Brain pericyte (primary cell): ENCODE data around the gene IP6K1.
"Not testable (repeated sequence)": the region's sequence is repeated elsewhere in the genome, so short reads cannot be mapped to it uniquely, and the experiment has no call there.

ENCODE experiments used
- DNase-seq: peaks from one replicate; pipeline ENCODE4 v3.0.0-alpha.2; 2012; ENCODE audit warnings: low read depth, low spot score

IP6K1 gene

GRCh38 chr3:49794431-49794830 lies 8.1 kb upstream of the IP6K1 start:
- no peak for DNase-seq

GRCh38 chr3:49793486-49794085 lies 7.2 kb upstream of the IP6K1 start:
- no peak for DNase-seq

GRCh38 chr3:49792371-49793150 lies 6.2 kb upstream of the IP6K1 start:
- no peak for DNase-seq

- no peak for DNase-seq
Measured at GRCh38 chr3:49791571-49791970, 5.2 kb upstream of the IP6K1 start.

GRCh38 chr3:49790626-49791411 lies 4.5 kb upstream of the IP6K1 start:
- DNase-seq = no peak

- no peak for DNase-seq
Measured at GRCh38 chr3:49788056-49788455, 1.7 kb upstream of the IP6K1 start.

- no peak for DNase-seq
Measured at GRCh38 chr3:49787536-49787935, 1.2 kb upstream of the IP6K1 start.

GRCh38 chr3:49787182-49787464 lies 781 bp upstream of the IP6K1 start:
- no peak for DNase-seq

GRCh38 chr3:49785565-49786356 lies 581 bp downstream of the IP6K1 start:
- no peak for DNase-seq

GRCh38 chr3:49782277-49782676 lies 4.1 kb downstream of the IP6K1 start:
- not testable (repeated sequence) for DNase-seq

- DNase-seq = no peak
Measured at GRCh38 chr3:49781415-49782199, 4.7 kb downstream of the IP6K1 start.

- DNase-seq = not testable (repeated sequence)
Measured at GRCh38 chr3:49780975-49781365, 5.4 kb downstream of the IP6K1 start.

GRCh38 chr3:49780080-49780974 lies 6.0 kb downstream of the IP6K1 start:
- no peak for DNase-seq

GRCh38 chr3:49779358-49780079 lies 6.8 kb downstream of the IP6K1 start:
- DNase-seq = no peak

GRCh38 chr3:49776101-49776500 lies 10.2 kb downstream of the IP6K1 start:
- DNase-seq = not testable (repeated sequence)

GRCh38 chr3:49775538-49775937 lies 10.8 kb downstream of the IP6K1 start:
- no peak for DNase-seq

GRCh38 chr3:49772703-49773102 lies 13.6 kb downstream of the IP6K1 start:
- DNase-seq = no peak

GRCh38 chr3:49771340-49771938 lies 14.9 kb downstream of the IP6K1 start:
- no peak for DNase-seq

GRCh38 chr3:49769926-49770325 lies 16.4 kb downstream of the IP6K1 start:
- no peak for DNase-seq
